Transverse colon (tissue), 4 donors: ENCODE measurements around the gene MRPS18A. TPM values are rescaled to one million over a fixed set of nuclear protein-coding genes. Genes with fewer than 3 reads are reported as not detected.

Experiments
- DNase-seq: peaks from one replicate; pipeline ENCODE4 v3.0.0-alpha.2; 2019
- H3K27ac ChIP-seq, 4 donors: fragments of 200-600 bp; sonication (generic); 2 replicates each; pipeline ENCODE4 v1.5.1; 2016 to 2018; ENCODE audit warnings: inconsistent platforms in 4 of 4
- H3K27me3 ChIP-seq: fragments of 200-600 bp; sonication (generic); 2 replicates; pipeline ENCODE4 v1.5.1; 2017; ENCODE audit warnings: inconsistent platforms
- H3K36me3 ChIP-seq, 4 donors: fragments of 200-600 bp; sonication (generic); 2 replicates each; pipeline ENCODE4 v1.5.1; 2017 to 2019; ENCODE audit warnings: inconsistent platforms in 4 of 4
- H3K4me1 ChIP-seq, 4 donors: fragments of 200-600 bp; sonication (generic); 2 replicates each; pipeline ENCODE4 v1.5.1; 2017 to 2020; ENCODE audit warnings: inconsistent platforms in 4 of 4
- H3K4me3 ChIP-seq, 4 donors: fragments of 200-600 bp; sonication (generic); 1 replicate in 1 of 4; 2 replicates in 3 of 4; pipeline versions ENCODE4 v1.5.1 to v1.6.1; 2017 to 2019; ENCODE audit warnings: inconsistent platforms in 4 of 4
- H3K9me3 ChIP-seq, 2 donors: fragments of 200-600 bp; sonication (generic); 2 replicates each; pipeline ENCODE4 v1.5.1; 2017 to 2019; ENCODE audit warnings: inconsistent platforms in 2 of 2
- EP300 ChIP-seq: sonication (generic); formaldehyde crosslinking; IDR thresholded peaks from one replicate; pipeline ENCODE4 v1.6.1; 2017; ENCODE audit warnings: antibody characterized with exemption, low read depth
- POLR2A ChIP-seq: fragments of 450-650 bp; IDR thresholded peaks from one replicate; pipeline ENCODE4 v1.6.1; 2016; ENCODE audit warnings: antibody characterized with exemption, mild to moderate bottlenecking, moderate library complexity
- POLR2AphosphoS5 ChIP-seq, 3 donors: sonication (generic); formaldehyde crosslinking; IDR thresholded peaks; one replicate each; pipeline ENCODE4 v1.6.1; 2016; ENCODE audit warnings: antibody characterized with exemption in 3 of 3
- WGBS, 2 donors: methylation state at CpG; one replicate each; pipeline ENCODE4 v1.1.5; 2018; ENCODE audit warnings: low coverage in 1 of 2; 5-methylcytosine and 5-hydroxymethylcytosine counted together
- in situ Hi-C, 4 donors: fragments of 200-750 bp; cut with MboI; loops; one replicate each; pipeline versions ENCODE4 v1.15.0 to v1.15.1; 2017; ENCODE audit warnings: low sequenced_read_pairs in 3 of 4, low pct_ligation_motif_present in 1 of 4, low pct_unique_long_range_greater_than_20kb in 1 of 4
- intact Hi-C: fragments of 100-400 bp; cut with DNase I; formaldehyde crosslinking; loops from one replicate; pipeline ENCODE4 v1.15.1; 2023; ENCODE audit warnings: low total_unique reads
- total RNA-seq, 4 donors: library from RNA; depleted of rRNA; stranded (reverse); fragments of >200 nt; gene quantifications; one replicate each; pipeline ENCODE4 v1.1.0, GENCODE V29; 2016
- TF ChIP-seq, protein P1 (sequence below), 5 experiments: fragments of 200-600 bp in 3 of 5; fragments of 450-650 bp in 2 of 5; sonication (generic) in 3 of 5; IDR thresholded peaks; 1 replicate in 2 of 5; 2 replicates in 3 of 5; pipeline ENCODE4 v1.5.1; 2016 to 2017; ENCODE audit warnings: antibody characterized with exemption in 5 of 5, inconsistent platforms in 3 of 5, mild to moderate bottlenecking in 2 of 5, moderate library complexity in 1 of 5

Gene MRPS18A
- 10 to 100 TPM; 25.4 to 48.6 (median 40.3) TPM for total RNA-seq

GRCh38 chr6:43687437-43688347, at the start of gene MRPS18A:
Gene MRPS18A (minus strand): TSS chr6:43687791. CDS start chr6:43687779, 12 bp downstream.
- TF ChIP-seq EP300: no peak
- TF ChIP-seq POLR2A: peak; percentile 66
- TF ChIP-seq POLR2AphosphoS5 (IDR thresholded peaks at IDR 0.05): peak; percentile 81 to 83 (median 82)
- 0 to 7% methylated on average over 3 to 43 of the region's 43 CpGs for WGBS, 2 donors
- in situ Hi-C loops (no loop called here), intact Hi-C loops (no loop called here)
- Histone ChIP-seq H3K36me3 (no peaks in the 10 kb centered on the region), H3K27me3 (no peaks in the 10 kb centered on the region), H3K4me3 (peak within 1 kb of the TSS; percentile 79 to 97 (median 84)), H3K4me1 (peaks cover 8 to 44% (median 39%) of the 10 kb centered on the region in 4 donors), H3K27ac (peak within 1 kb of the TSS; percentile 80 to 90 (median 84)), H3K9me3 (no peaks in the 10 kb centered on the region)
- DNase-seq: peak; percentile 91

DNA sequence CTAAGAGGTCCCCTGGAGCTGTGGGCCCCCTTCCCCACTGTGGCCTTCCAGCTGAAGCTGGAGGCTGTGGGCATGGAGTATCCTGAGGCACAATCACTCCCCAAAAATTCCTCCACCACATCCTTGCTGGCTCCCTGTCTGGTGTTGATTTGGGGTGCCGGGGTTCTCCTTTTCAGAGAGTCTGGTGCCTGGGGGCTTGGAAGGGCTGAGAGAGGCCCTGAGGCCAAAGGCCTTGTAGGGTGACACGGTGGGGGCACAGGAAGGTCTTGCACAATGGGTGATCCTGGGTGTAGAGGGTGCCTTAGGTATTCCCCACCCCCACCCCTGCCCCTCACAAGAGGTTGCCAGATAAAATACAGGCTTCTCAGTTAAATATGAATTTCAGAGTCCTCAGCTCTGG, 49.3 kb upstream of the MRPS18A start:
- TF ChIP-seq POLR2A (no peak), POLR2AphosphoS5 (IDR thresholded peaks at IDR 0.05) (no peak), EP300 (no peak)
- TF ChIP-seq, protein P1, sequence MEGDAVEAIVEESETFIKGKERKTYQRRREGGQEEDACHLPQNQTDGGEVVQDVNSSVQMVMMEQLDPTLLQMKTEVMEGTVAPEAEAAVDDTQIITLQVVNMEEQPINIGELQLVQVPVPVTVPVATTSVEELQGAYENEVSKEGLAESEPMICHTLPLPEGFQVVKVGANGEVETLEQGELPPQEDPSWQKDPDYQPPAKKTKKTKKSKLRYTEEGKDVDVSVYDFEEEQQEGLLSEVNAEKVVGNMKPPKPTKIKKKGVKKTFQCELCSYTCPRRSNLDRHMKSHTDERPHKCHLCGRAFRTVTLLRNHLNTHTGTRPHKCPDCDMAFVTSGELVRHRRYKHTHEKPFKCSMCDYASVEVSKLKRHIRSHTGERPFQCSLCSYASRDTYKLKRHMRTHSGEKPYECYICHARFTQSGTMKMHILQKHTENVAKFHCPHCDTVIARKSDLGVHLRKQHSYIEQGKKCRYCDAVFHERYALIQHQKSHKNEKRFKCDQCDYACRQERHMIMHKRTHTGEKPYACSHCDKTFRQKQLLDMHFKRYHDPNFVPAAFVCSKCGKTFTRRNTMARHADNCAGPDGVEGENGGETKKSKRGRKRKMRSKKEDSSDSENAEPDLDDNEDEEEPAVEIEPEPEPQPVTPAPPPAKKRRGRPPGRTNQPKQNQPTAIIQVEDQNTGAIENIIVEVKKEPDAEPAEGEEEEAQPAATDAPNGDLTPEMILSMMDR (IDR thresholded peaks at IDR 0.05): no peak
- Histone ChIP-seq H3K27ac (no peak overlapping the region), H3K9me3 (no peaks in the 10 kb centered on the region), H3K4me3 (no peak overlapping the region), H3K4me1 (peaks cover 0 to 21% (median 14%) of the 10 kb centered on the region in 4 donors), H3K36me3 (no peaks in the 10 kb centered on the region), H3K27me3 (no peaks in the 10 kb centered on the region)
- intact Hi-C loops (no loop called here), in situ Hi-C loops (no loop called here)
- WGBS, 2 donors: 94% methylated on average over 2 of the region's 2 CpGs; no CpG with 5 or more reads in 1 of the 2 donors
- no peak for DNase-seq

DNA sequence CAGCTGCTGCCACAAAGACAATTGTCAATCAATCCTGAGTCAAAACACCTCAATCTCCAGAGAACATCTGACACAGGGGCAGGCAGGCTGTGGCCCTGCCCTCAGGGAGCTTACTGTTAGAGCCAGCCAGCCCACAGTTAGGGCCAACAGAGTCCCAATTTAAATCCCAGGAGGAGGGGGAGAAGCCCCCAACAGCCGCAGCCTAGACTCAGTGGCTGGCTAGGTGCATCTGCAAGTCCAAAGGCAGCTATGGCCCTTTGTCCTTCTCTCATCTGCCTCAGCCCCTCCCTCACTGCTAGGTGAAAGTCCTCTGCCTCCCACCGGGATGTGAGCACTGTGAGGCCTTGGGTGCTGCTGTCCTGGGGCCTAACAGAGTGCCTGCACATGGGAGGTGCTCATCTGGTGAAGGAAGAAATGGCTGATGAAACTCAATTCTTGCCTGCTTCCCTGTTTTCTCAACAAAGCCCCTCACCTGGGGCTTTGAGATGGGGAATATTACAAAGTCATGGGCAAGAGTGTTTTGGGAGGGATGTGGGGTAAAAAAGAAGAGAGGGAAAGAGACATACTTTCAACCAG, 48.7 kb upstream of the MRPS18A start:
- peaks cover 0 to 17% (median 10%) of the 10 kb centered on the region in 4 donors for H3K4me1 ChIP-seq
- no peaks in the 10 kb centered on the region for H3K36me3 ChIP-seq
- WGBS, 2 donors: 71% methylated on average over 2 of the region's 2 CpGs; no CpG with 5 or more reads in 1 of the 2 donors
- no peak overlapping the region for H3K27ac ChIP-seq
- in situ Hi-C loops (no loop called here), intact Hi-C loops (no loop called here)
- H3K4me3 ChIP-seq: no peak overlapping the region
- H3K27me3 ChIP-seq: no peaks in the 10 kb centered on the region
- TF ChIP-seq POLR2A (no peak), EP300 (no peak), POLR2AphosphoS5 (IDR thresholded peaks at IDR 0.05) (no peak)
- TF ChIP-seq, protein P1 (IDR thresholded peaks at IDR 0.05): no peak
- DNase-seq: no peak
- H3K9me3 ChIP-seq: peaks cover under 1% of the 10 kb centered on the region in 2 donors

- DNase-seq: no peak
- 83% methylated on average over 2 of the region's 2 CpGs; no CpG with 5 or more reads in 1 of the 2 donors for WGBS, 2 donors
Measured at GRCh38 chr6:43735642-43736199, 48.1 kb upstream of the MRPS18A start.

More at GRCh38 chr6:43735642-43736199, 48.1 kb upstream of the MRPS18A start:
- Histone ChIP-seq H3K27ac (no peak overlapping the region), H3K36me3 (no peaks in the 10 kb centered on the region), H3K4me1 (peaks cover 0 to 12% (median 5%) of the 10 kb centered on the region in 4 donors), H3K4me3 (no peak overlapping the region), H3K9me3 (peaks cover 7% of the 10 kb centered on the region in 2 donors), H3K27me3 (no peaks in the 10 kb centered on the region)
- in situ Hi-C loops: no loop called here
- intact Hi-C loops: no loop called here
- TF ChIP-seq EP300: no peak
- no peak for TF ChIP-seq POLR2AphosphoS5 (IDR thresholded peaks at IDR 0.05)
- TF ChIP-seq POLR2A: no peak
- TF ChIP-seq, protein P1 (IDR thresholded peaks at IDR 0.05): no peak
